Omental fat pad (tissue), 4 donors: Measurements from ENCODE around the gene PLD6. TPM values are rescaled to one million over a fixed set of nuclear protein-coding genes. Genes with fewer than 3 reads are reported as not detected.

Experiments used
- ATAC-seq: fragments of 150-250 bp; one replicate; pipeline ENCODE4 v1.9.1; 2016; ENCODE audit warnings: mild to moderate bottlenecking, moderate library complexity; ENCODE audit not compliant: low FRiP score
- DNase-seq: peaks from one replicate; pipeline ENCODE4 v3.0.0-alpha.2; 2019; ENCODE audit warnings: low spot score
- CTCF ChIP-seq, 3 donors: fragments of 450-650 bp; IDR thresholded peaks; one replicate each; pipeline ENCODE4 v1.5.1; 2016 to 2017; ENCODE audit warnings: antibody characterized with exemption in 3 of 3, mild to moderate bottlenecking in 3 of 3, moderate library complexity in 2 of 3
- total RNA-seq, 4 donors: library from RNA; depleted of rRNA; stranded (reverse); fragments of >200 nt; gene quantifications; one replicate each; pipeline ENCODE4 v1.1.0, GENCODE V29; 2016

PLD6 gene
- total RNA-seq, 4 donors from 2014 or later = 1.9 to 14.1 (median 6.5) TPM

DNA sequence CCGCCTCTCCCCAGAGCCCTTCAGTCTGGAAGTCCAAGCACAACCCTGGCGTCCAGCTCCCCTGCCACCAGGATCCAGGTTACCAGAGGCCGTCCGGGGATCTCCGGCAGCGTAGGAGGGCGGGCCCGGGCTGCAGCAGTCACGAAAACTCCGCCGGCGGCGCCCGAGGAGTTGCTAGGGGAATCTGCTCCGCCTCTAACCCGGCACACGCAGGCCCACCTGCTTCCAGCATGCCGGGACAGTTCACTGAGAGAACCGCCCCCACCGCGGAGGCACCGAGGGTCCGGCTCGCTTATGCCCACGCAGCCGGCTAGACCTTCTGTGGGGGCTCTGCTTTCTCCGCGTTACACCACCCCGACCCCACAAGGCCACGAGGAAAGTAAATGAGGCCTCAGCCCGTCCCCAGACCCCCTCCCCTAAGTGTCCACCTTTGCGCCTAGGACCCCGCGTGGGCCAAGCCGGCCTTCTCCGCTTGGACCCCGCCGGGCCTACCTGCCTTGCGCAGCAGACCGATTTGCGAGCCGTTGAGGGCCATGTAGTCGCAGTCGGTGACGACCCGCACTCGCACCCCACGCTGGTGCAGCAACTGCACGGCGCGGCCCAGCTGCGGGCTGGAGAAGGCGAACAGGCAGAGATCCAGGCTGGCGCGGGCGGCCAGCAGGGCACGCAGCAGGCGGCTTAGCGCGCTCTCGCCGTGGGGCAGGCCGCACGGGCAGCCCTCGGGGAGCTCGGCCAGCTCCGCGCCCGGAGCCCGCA is 587 bp downstream of the PLD6 start:
- TF ChIP-seq CTCF (IDR thresholded peaks at IDR 0.05) = no peak
- DNase-seq (peak; percentile 39), ATAC-seq (peak; percentile 49)

DNA sequence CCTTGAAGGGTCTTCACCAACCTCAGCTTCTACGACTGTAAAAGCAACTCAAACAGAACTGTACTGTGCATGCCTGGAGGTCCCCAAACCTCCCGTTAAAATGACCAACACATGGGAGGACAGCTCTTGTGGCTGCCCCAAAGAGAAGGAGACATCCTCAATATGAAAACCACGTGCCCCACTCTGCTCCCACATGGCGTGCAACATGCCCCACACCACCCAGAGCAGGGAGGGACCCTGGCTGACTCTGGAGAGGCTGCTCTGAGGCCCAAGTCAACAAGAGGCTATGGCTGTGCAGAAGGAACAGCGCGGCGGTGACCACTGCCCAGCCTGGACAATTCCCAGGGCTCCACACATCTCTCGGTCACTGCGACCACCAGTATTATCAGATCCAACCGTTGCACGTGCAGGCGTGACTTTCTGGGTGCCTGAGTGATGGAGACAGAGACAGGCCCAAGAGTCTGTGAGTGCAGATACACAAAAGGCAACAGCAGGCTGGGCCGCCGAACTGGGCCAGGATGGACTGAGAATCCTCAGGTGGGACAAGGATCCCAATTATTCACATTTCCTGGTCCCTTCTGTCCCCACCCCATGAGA is 1.4 kb downstream of the PLD6 start:
- DNase-seq (no peak), ATAC-seq (no peak)
- no peak for TF ChIP-seq CTCF (IDR thresholded peaks at IDR 0.05)

GRCh38 chr17:17204041-17204591 is 2.0 kb downstream of the PLD6 start:
- DNase-seq (no peak), ATAC-seq (no peak)
- no peak for TF ChIP-seq CTCF (IDR thresholded peaks at IDR 0.05)

GRCh38 chr17:17203173-17203730 is 2.9 kb downstream of the PLD6 start:
- no peak for TF ChIP-seq CTCF (IDR thresholded peaks at IDR 0.05)
- no peak for DNase-seq
- ATAC-seq = no peak

GRCh38 chr17:17201907-17202306 is 4.2 kb downstream of the PLD6 start:
- DNase-seq (no peak), ATAC-seq (no peak)
- no peak for TF ChIP-seq CTCF (IDR thresholded peaks at IDR 0.05)

- no peak for TF ChIP-seq CTCF (IDR thresholded peaks at IDR 0.05)
- no peak for DNase-seq
- ATAC-seq = no peak
Observed at GRCh38 chr17:17201271-17201670, 4.9 kb downstream of the PLD6 start.
